ENCODE measurements around the gene RNU1-3. TPM values are rescaled to one million over a fixed set of nuclear protein-coding genes. Genes with fewer than 3 reads are reported as not detected.
"Not testable (repeated sequence)": the region's sequence is repeated elsewhere in the genome, so short reads cannot be mapped to it uniquely, and the experiment has no call there.

RNU1-3 gene
- polyA plus RNA-seq, 1 donor (not counting 4 experiments of a cell fraction or from before 2014, with no cell fraction given) = 67.0 TPM

DNA sequence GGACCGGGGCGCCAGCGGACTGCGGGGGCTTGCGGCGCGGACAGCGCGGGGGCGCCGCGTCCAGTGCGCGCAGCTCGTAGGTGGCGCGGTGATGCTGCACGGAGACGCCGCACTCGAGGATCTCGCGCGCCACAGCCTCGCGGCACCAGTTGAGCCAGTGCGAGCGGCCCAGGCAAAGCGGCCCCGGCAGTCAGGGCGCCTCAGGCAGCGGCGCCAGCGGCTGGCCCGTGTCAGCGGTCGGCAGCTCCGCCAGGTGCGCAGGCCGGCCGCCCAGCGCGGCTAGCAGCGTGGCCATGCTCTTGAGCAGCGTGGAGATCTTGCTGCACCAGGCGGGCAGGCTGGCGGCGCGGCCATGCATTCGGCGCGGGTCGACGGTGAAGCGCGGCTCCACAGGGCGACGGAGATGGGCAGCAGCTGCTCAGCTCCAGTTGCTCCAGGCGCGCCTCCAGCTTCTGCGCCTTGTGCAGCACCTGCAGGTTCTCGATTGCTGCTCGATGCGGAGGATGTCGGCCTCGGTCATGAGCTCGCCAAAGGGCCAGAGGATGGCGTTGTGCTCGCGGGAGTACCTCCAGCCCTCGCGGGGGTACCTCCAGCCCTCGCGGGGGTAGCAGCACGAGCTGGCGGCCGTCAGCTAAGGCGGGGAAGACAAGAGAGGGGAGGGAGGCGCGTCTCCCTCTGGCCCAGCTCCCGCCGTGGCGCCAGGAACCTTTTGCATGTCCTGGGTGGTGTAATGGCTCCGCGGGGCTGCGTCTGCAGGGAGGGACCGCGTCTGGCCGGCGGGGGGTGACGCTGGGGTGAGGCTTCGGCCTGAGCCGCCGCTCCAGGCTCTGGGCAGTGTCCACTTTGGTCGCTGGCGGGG, 26.9 kb upstream of the RNU1-3 start:
- H3K4me3 ChIP-seq (ENCODE audit: control insufficient read depth in 2 of 3, extremely low read depth in 1 of 3, insufficient read depth in 2 of 3, low read depth in 1 of 3, low read length in 3 of 3); H3K9me1 ChIP-seq (ENCODE audit: control insufficient read depth, extremely low read depth, insufficient read depth, low read length); DNase-seq (ENCODE audit: low read depth, low spot score); H3K27me3 ChIP-seq (ENCODE audit: control insufficient read depth, extremely low read depth, insufficient read depth, low read length); dilution Hi-C loops (cut with MboI; ENCODE audit: extremely low pct_ligation_motif_present, low sequenced_read_pairs); H3K4me2 ChIP-seq (ENCODE audit: control insufficient read depth, extremely low read depth, insufficient read depth, low read depth, low read length); H3K79me2 ChIP-seq (ENCODE audit: control insufficient read depth, insufficient read depth, low read length); H3K27ac ChIP-seq (ENCODE audit: control insufficient read depth, insufficient read depth, low read length); H3K9ac ChIP-seq (ENCODE audit: control insufficient read depth, extremely low read depth, insufficient read depth, low read length); H2AFZ ChIP-seq (ENCODE audit: control insufficient read depth, low read length); H3K9me3 ChIP-seq (ENCODE audit: control insufficient read depth, low read depth, low read length); H4K20me1 ChIP-seq (ENCODE audit: control insufficient read depth, extremely low read depth, insufficient read depth, low read length); H3K36me3 ChIP-seq (ENCODE audit: control insufficient read depth in 2 of 2, extremely low read depth in 1 of 2, insufficient read depth in 2 of 2, low read length in 2 of 2); H3K4me1 ChIP-seq (ENCODE audit: control insufficient read depth, extremely low read depth, insufficient read depth, low read length): not testable (repeated sequence)
- peak; percentile 39 for FAIRE-seq

- H3K79me2 ChIP-seq (ENCODE audit: control insufficient read depth, insufficient read depth, low read length); dilution Hi-C loops (cut with MboI; ENCODE audit: extremely low pct_ligation_motif_present, low sequenced_read_pairs); H2AFZ ChIP-seq (ENCODE audit: control insufficient read depth, low read length); H3K4me3 ChIP-seq (ENCODE audit: control insufficient read depth in 2 of 3, extremely low read depth in 1 of 3, insufficient read depth in 2 of 3, low read depth in 1 of 3, low read length in 3 of 3); H3K4me1 ChIP-seq (ENCODE audit: control insufficient read depth, extremely low read depth, insufficient read depth, low read length); H3K27ac ChIP-seq (ENCODE audit: control insufficient read depth, insufficient read depth, low read length); DNase-seq (ENCODE audit: low read depth, low spot score); H3K36me3 ChIP-seq (ENCODE audit: control insufficient read depth in 2 of 2, extremely low read depth in 1 of 2, insufficient read depth in 2 of 2, low read length in 2 of 2); H3K4me2 ChIP-seq (ENCODE audit: control insufficient read depth, extremely low read depth, insufficient read depth, low read depth, low read length); H3K27me3 ChIP-seq (ENCODE audit: control insufficient read depth, extremely low read depth, insufficient read depth, low read length); H3K9me3 ChIP-seq (ENCODE audit: control insufficient read depth, low read depth, low read length); FAIRE-seq; H3K9me1 ChIP-seq (ENCODE audit: control insufficient read depth, extremely low read depth, insufficient read depth, low read length); H4K20me1 ChIP-seq (ENCODE audit: control insufficient read depth, extremely low read depth, insufficient read depth, low read length); H3K9ac ChIP-seq (ENCODE audit: control insufficient read depth, extremely low read depth, insufficient read depth, low read length): not testable (repeated sequence)
Observed at GRCh38 chr1:16692717-16693448, 26.1 kb upstream of the RNU1-3 start.

DNA sequence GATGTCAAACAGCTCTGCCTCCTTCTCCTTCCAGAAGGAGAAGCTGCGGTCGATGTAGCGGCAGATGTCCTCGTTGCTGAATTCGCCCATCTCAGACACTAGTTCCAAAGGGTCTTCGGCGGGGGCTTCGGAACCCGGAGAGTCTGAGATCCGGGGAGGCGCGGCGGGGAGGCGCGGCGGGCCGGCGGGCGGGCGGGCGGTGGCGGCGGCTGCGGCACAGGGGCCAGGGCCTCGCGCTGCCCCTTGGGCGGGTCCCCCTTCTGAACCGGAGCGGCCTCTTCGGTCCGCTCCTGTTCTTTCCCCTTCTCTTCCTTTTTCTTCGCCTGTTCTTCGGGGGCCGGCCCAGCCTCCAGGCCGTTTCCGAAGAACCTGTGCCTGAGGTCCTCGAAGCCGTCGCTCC, 25.5 kb upstream of the RNU1-3 start:
- H3K9ac ChIP-seq (ENCODE audit: control insufficient read depth, extremely low read depth, insufficient read depth, low read length); FAIRE-seq; H3K79me2 ChIP-seq (ENCODE audit: control insufficient read depth, insufficient read depth, low read length); H3K9me1 ChIP-seq (ENCODE audit: control insufficient read depth, extremely low read depth, insufficient read depth, low read length); H3K4me2 ChIP-seq (ENCODE audit: control insufficient read depth, extremely low read depth, insufficient read depth, low read depth, low read length); H4K20me1 ChIP-seq (ENCODE audit: control insufficient read depth, extremely low read depth, insufficient read depth, low read length); dilution Hi-C loops (cut with MboI; ENCODE audit: extremely low pct_ligation_motif_present, low sequenced_read_pairs); H3K9me3 ChIP-seq (ENCODE audit: control insufficient read depth, low read depth, low read length); H3K36me3 ChIP-seq (ENCODE audit: control insufficient read depth in 2 of 2, extremely low read depth in 1 of 2, insufficient read depth in 2 of 2, low read length in 2 of 2); H3K27me3 ChIP-seq (ENCODE audit: control insufficient read depth, extremely low read depth, insufficient read depth, low read length); H3K27ac ChIP-seq (ENCODE audit: control insufficient read depth, insufficient read depth, low read length); H3K4me3 ChIP-seq (ENCODE audit: control insufficient read depth in 2 of 3, extremely low read depth in 1 of 3, insufficient read depth in 2 of 3, low read depth in 1 of 3, low read length in 3 of 3); H3K4me1 ChIP-seq (ENCODE audit: control insufficient read depth, extremely low read depth, insufficient read depth, low read length); H2AFZ ChIP-seq (ENCODE audit: control insufficient read depth, low read length); DNase-seq (ENCODE audit: low read depth, low spot score): not testable (repeated sequence)

- H3K4me2 ChIP-seq (ENCODE audit: control insufficient read depth, extremely low read depth, insufficient read depth, low read depth, low read length); H4K20me1 ChIP-seq (ENCODE audit: control insufficient read depth, extremely low read depth, insufficient read depth, low read length); FAIRE-seq; H3K27me3 ChIP-seq (ENCODE audit: control insufficient read depth, extremely low read depth, insufficient read depth, low read length); H3K27ac ChIP-seq (ENCODE audit: control insufficient read depth, insufficient read depth, low read length); H2AFZ ChIP-seq (ENCODE audit: control insufficient read depth, low read length); H3K4me3 ChIP-seq (ENCODE audit: control insufficient read depth in 2 of 3, extremely low read depth in 1 of 3, insufficient read depth in 2 of 3, low read depth in 1 of 3, low read length in 3 of 3); dilution Hi-C loops (cut with MboI; ENCODE audit: extremely low pct_ligation_motif_present, low sequenced_read_pairs); H3K4me1 ChIP-seq (ENCODE audit: control insufficient read depth, extremely low read depth, insufficient read depth, low read length); H3K36me3 ChIP-seq (ENCODE audit: control insufficient read depth in 2 of 2, extremely low read depth in 1 of 2, insufficient read depth in 2 of 2, low read length in 2 of 2); H3K9ac ChIP-seq (ENCODE audit: control insufficient read depth, extremely low read depth, insufficient read depth, low read length); H3K9me1 ChIP-seq (ENCODE audit: control insufficient read depth, extremely low read depth, insufficient read depth, low read length); H3K9me3 ChIP-seq (ENCODE audit: control insufficient read depth, low read depth, low read length); DNase-seq (ENCODE audit: low read depth, low spot score); H3K79me2 ChIP-seq (ENCODE audit: control insufficient read depth, insufficient read depth, low read length): not testable (repeated sequence)
Observed at GRCh38 chr1:16690971-16691682, 24.4 kb upstream of the RNU1-3 start.
